HG02588 (cell line): ENCODE results near the gene C4orf17.

Experiments used
- ATAC-seq: cut with Tn5 transposase; IDR thresholded peaks from one replicate; pipeline ENCODE4 v1.9.1; 2021; ENCODE audit warnings: mild to moderate bottlenecking, moderate library complexity; ENCODE audit not compliant: unreplicated experiment

The C4orf17 gene

DNA sequence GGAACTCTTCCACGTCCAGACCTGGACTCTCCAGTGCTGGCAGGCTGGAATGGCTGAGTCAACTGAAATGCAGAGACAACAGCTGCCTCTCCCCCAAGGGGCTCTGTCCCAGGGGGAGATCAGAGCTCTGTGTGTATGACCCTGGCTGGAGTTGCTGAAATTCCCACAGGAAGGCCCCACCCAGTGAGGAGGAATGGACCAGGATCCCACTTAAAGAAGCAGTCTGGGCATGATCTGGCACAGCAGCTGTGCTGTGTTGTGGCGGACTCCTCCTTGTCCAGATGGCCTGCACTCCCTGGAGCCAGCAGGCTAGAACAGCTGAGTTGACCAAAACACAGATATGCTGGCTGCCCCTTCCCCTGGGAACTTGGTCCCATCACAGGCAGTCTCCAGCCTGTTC, 25.4 kb downstream of the C4orf17 start:
- no peak for ATAC-seq

DNA sequence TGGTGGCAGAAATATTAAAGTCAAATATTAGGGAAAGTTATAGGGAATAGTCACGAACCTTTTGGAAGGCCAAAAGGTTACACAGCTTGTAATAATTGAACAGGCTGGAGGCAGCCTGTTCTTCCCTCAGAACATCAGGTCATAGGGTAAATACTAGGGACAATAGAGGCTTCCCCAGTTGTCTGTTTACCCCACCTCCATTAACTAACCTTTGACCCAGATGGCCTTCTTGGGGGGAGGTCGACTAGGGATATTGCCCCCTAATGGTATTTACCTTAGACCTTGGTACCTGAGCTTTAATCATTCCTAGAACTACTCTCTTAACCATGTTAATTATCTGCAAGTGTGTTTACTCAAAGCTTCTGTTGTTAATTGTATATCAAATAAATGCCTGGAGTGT, 26.0 kb downstream of the C4orf17 start:
- ATAC-seq: no peak

DNA sequence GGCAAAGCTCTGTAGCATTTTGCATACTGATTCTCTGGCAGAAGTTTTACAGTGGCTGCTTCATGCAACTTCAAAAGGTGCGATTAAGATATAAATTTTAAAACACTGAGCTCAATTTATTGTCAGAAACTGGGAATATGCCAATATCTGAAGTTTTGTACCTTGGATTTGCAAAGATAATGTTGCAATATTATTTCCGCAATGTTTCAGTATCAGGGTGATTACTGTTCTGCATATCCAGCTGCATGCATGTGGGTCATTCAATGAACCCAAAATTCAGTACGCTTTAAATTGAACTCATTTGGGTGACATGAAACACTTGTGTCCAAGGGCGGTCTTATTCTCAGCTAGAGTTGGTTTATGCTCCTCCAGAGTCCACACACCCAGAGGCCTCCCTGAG, 26.9 kb downstream of the C4orf17 start:
- no peak for ATAC-seq

DNA sequence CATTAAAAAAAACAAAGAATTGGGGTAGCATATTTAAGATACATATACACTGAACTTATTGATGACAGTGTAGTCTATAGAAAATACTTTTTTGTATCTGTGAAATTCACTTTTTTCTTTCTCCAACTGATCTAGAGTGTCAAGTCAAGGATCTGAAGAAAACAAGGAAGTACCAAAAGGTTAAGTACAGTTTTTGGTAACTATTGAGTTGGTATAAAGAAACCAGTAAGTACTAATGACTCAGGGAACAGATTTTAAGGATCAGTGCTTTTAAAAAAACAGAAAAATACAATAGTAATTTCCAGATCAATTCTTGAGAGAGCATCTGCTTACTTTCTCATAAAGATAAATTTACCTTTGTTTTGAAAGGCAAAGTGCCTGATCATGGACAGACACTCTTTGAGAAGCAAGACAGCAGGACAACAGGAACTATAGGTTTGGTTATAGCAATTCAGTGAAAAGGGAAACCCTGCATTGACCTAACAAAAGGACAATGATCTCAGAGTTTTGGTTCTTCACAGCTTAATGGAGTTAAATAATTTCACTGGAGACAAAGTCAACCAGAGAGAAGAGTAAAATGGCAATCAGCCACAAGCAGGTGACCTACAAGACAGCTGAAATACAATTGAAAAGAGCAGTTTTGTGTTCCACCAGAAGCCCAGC, 29.6 kb downstream of the C4orf17 start:
- no peak for ATAC-seq

DNA sequence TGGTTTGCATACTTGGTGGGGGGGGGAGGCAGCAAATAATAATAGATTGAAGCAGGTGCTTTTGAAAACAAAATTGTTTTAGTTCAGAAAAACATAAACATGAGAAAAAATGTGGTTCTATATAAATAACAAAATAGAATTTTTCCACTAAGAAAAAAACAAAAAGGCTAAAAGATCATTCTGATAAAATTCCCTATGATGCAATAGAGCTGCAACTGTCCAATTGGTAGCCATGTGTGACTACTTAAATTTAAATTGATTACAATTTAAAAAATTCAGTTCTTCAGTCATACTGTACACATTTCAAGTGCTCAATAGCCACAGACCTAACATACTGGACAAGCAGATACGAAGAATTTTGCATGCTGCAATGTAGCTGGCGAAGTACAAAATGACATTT, 42.1 kb downstream of the C4orf17 start:
- no peak for ATAC-seq

DNA sequence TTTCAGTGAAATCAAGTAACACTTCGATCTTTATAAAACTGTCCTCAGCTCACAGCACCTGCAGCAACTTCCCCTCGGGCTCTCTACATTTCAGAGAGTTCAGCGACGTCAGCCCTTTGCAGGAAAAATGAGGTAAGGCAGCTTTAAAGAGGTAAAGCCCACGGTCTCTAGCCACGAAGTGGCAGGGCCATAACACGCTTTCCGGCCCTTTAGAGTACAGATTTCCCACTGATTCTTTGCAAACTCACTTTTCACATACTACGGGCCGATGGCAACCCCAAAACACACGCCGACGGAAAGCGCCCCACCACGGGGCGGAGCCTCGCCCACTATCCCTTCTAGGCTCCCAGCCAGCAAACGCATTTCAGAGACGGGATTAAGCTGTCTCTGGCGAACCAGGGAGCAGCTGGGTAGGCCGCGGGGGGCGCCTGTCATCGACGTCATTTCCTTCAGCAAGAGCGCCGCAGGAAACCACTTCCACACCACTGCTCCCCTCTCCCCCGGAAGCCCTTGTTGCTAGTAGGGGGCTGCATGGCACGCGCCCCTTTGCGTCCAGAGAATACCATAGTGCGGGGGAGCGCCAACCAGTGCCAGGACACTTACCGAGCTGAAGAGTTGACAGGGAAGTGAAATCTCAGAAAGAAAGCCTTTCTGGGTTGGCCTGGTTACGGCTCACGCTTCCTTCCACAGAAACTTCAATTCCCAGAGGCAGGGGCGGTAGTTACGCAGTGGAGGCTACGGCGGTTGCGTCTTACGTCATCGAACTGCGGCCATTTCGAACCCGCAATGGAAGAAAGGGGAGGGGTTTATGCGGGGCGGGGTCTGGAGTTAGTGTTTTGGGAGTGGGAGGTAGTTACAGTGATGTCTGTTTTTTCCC, 52.7 kb downstream of the C4orf17 start, which contains the start of gene TRMT10A:
TSS of gene TRMT10A (minus strand) at position 730 of the 877 bp plus-strand sequence. CDS start 4,701 bp downstream, outside the sequence.
- ATAC-seq: peak; percentile 96

DNA sequence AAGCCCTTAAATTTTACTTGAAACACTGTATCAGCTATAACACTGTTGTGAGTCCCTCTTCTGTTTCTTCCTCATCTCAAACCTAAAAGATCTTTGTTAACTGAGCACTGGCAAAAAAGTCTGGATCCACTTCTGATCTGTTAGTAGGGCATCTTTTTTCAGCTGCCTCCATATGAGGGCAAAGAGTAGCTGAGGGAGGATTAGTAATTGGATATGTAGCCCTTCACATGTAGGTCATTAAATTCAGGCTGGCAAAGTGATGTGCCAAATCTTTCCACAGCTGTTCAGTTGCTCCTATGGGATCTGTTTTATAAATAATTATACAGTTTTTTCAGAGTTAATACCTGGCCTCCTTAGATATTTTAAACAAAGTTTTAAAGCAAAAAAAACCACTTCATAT, 54.1 kb downstream of the C4orf17 start:
- no peak for ATAC-seq

DNA sequence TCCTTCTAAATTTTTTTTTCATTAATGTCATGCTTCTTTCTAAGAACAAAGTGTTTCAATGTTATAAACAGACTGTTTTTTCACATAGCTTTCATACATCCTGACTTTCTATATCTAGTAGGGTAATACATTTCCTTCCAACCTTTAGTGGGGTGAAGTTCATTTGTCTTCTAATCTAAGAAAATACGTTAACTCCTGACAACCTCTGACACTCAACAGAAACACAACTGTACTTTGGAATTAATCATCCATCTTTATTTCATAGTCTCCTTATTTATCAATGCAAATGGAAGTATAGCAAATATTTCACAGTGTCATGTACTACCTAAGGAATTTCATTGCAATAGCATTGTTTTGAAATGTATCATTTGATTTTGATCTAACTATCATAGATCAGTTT, 61.1 kb downstream of the C4orf17 start:
- ATAC-seq: no peak

DNA sequence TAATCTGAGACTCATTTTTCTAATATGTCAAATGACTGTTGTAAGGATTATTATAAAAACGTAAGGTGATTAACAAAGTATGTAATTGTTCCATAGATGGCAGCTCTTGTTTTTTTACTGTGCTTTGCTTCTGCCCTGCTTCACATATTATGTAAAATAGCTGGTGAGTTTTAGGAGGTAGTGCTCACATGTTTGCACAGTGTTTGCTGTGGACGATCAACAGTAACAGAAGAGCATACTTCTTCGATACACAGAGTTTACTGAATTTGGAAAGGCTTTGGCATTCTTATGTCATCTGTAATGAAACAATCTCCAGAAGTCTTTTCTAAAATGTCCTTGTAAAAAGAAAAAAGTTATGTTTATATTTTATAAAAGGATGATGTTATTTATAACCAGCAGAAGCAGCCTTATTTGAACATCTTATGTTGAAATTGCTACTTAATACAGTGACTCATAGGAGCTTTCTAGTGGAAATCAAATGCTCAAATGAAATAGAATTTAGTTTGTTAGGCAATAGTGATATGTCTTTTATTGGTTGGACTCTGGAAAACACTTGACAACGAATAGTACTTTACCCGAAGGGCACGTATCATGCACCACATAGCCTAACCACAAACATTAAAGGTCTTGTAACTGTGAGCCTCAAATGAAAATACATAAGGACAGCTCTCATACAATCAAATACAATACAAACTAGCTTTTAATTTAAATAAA, 61.9 kb downstream of the C4orf17 start:
- no peak for ATAC-seq

DNA sequence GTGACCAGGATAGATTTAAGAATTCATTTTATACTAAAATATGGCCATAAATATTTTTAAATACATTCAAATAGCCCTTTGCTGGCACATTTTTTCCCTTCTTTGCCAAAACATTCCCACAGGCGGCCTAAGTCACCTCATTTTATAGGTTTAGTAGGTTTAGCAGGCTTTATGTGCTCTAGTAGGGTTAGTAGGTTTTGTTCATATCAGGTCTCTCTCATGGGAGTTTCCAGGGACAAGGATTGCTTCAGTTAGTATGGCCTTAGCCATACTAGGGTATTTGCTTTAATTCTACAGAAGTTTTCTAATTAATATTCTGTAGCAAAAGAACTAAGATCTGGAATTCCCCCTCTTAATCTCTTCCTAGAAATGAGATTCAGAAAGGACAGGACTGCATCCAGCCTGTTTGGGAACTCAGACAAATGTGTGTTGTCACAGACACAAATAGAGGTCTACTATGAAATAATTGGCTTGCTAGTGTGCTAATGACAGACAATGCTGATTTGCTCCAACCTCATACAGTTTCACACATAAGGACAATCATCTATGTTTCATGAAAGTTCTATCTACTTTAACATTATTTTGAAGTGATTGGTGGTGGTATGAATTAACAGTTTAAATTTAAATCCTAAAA, 63.0 kb downstream of the C4orf17 start:
- no peak for ATAC-seq

DNA sequence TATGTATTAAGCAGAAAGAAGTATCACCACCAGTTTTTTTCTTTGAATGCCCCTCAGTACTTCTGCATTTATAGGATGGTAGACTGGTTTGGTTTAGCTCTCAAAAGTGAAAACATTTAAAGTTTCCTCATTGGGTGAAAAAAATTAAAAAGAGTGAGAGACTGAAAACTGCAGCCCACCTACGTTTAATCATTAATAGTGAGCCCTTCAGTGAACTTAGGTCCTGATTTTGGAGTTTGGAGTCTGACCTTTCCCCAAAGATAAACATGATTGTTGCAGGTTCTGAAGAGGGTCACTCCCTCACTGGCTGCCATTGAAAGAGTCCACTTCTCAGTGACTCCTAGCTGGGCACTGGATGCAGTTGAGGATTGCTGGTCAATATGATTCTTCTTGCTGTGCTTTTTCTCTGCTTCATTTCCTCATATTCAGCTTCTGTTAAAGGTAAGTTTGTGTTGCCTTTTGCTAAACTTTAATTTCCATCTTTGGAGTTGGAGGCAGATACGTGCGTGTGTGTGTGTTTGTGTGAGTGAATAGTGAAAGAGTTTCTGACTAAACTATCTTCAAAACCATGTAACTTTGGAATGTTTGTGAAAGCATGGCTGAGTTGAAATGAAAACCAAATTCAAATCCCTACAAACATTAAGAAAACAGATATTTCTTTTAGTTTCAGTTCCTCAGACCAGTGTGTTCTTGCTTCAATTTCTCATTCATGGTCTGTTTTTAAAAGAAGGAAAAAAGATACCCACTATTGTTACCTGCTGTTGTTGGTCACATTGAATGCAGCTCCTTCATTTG, 63.9 kb downstream of the C4orf17 start, which contains the start of gene MTTP:
TSS of gene MTTP (plus strand) at position 295 of the 795 bp plus-strand sequence. CDS start at position 381, 86 bp downstream.
- peak; percentile 85 for ATAC-seq

DNA sequence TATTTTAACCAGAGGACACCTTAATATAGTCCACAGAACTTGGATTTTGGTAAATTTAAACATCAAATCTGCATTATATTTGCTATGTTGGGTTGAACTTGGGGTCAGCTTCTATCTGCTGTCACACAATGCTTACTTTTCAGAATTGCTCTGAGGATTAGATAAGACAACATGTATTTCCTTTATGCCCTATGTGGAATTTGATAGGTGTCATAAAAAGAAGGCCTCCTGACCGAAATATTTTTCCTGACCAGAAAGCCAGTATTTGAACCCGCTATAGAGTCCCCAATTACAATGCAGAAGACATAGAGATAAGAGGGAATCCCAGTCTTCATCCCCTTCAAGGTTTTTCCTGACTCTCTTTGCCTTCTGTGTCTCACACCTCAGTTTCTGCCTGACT, 67.9 kb downstream of the C4orf17 start:
- no peak for ATAC-seq

DNA sequence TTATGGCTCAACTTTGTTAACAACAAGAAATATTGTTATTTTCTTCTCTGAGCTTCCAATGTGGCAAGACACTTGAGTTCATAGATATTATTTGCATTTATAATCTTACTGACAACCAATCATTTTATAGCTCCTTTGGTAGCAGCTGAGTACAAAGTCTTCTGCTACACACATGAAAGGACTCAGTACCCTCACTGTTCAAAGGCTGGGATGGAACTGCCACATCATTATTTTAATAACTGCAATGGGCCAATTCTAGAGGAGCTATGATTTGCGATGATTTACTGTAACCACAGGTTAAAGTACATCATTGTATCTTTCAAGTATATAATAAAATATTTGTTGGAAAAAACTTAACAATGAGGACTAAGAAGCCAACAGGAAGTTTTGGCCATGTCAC, 74.7 kb downstream of the C4orf17 start:
- ATAC-seq: no peak

DNA sequence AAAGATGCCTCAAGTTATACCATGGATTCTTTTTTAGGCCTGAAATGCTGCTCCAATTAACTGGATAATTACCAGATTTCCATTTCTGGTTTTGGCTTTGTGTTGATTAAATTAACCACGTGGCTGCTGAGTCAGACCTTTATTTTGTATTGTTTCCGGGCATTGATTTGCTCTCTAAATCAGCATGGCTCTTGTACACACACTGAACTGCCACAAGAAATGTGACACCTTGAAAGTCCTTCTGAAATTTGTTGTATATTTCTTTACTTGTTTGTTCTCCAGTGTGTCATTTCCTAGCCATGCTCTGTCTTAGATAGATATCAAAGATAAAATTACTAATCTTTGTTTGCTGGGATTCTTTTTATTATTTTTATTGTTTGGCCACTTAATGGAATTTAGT, 75.5 kb downstream of the C4orf17 start:
- ATAC-seq: no peak

DNA sequence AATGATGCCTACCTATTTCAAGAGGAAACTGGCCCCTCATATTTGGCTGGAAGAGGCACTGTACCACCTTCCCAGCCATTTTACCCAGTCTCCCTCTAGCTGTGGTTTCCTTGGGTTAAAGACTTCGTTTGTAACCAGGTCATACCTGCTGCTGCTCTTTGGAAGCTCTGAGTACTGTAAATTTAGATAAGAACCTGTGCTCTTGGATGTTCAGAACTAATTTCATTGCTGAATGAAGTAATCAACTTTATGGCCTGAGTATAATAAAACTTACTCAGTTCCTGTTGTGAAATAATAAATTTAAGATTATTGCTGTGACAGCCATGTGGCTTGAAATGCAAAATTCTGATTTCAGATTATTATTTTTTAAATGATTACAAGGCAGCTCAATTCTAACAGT, 76.0 kb downstream of the C4orf17 start:
- no peak for ATAC-seq

DNA sequence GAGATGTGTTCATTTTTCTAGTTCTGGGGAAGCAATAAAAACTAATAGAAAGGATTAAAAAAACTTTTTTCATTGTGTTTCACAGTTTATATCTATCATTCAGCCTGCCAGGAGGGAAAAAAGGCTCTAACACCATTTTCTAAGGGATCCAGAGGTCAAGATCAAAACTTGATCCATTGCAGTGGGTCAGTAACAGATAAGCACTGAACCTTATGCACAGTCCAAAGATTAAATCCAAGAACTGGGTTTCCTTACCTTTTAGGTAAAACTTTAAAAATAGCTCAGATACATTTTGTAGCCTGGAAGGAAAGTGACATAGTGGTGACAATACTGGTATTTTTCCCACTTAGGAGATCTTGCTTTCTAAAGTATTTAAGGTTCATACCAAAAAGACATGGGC, 76.5 kb downstream of the C4orf17 start:
- ATAC-seq: no peak

DNA sequence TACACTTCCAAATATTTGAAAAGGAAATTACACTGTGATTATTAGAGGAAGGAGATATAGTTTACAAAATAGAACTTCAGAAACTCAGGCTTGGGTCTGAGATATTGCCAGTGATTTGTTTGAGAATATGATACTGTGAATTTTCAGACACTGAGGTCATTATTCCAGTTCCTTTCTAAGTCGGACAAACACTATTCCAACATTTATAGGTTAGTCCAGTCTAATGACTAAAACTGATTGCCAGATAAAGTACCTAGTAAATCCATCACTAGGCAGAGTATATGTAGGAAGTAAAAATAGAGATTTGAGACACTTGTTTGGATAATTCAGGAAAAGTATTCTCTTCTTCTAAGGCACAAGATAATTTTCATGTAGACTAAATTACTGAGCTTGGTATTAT, 77.0 kb downstream of the C4orf17 start:
- no peak for ATAC-seq

DNA sequence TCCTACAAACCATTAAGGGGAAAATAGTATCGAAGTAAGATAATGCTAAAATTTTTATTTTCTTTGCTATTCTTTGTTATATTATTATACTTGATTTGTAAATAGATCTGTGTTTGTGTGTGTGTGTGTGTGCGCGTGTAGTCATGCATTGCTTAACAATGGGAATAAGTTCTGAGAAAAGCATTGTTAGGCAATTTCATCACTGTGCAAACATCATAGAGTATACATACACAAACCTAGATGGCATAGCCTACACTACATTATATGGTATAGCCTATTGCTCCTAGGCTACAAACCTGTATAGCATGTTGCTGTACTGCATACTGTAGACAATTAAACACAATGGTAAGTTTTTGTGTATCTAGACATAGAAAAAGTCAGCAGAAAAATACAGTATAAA, 80.9 kb downstream of the C4orf17 start:
- ATAC-seq: no peak
